ENCODE measurements around the gene MSI2. TPM values are rescaled to one million over a fixed set of nuclear protein-coding genes. Genes with fewer than 3 reads are reported as not detected.

The MSI2 gene
- total RNA-seq, 1 donor from 2014 or later, result 60.6 TPM

DNA sequence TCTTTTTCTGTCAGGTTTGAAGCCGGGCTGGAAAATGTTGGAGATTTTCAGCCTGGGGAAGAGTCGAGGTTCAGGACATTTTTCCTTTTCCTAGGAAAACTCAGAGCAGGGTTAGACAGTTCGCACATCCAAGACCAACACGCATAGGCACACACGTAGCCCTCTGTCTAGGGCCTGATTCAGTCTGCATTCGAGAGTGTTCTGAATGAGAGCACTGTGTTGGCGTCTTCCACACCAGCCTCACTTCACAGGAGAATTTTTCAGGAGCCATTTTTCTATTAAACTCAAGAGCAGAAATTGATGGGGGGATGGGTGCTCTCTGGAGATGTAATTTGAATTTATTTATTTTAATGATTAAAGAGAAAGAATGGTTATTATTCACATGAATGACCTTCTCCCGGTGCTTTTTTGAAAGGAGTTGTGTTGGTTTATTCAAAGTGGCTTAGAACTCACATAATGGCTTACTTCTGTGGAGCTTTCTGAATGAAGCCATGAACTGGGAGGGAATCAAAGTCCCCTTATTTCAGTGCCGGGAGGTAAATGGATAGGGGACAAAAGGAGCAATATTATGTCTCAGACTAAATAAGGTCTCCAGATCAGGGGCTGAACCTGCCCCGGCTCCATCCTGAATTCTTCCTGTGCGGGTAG lies 294.5 kb downstream of the MSI2 start:
- H3K27ac Mint-ChIP-seq (ENCODE audit: unreplicated experiment), result no peak overlapping the region
- DNase-seq (ENCODE audit: low spot score), result no peak
- H3K9me3 Mint-ChIP-seq (ENCODE audit: unreplicated experiment), result no peaks in the 10 kb centered on the region
- H3K4me3 Mint-ChIP-seq (ENCODE audit: unreplicated experiment), result no peak overlapping the region
- no peaks in the 10 kb centered on the region for H3K36me3 Mint-ChIP-seq (ENCODE audit: low read depth, unreplicated experiment)
- H3K27me3 Mint-ChIP-seq (ENCODE audit: unreplicated experiment), result peaks cover 4% of the 10 kb centered on the region
- TF ChIP-seq, protein P1, sequence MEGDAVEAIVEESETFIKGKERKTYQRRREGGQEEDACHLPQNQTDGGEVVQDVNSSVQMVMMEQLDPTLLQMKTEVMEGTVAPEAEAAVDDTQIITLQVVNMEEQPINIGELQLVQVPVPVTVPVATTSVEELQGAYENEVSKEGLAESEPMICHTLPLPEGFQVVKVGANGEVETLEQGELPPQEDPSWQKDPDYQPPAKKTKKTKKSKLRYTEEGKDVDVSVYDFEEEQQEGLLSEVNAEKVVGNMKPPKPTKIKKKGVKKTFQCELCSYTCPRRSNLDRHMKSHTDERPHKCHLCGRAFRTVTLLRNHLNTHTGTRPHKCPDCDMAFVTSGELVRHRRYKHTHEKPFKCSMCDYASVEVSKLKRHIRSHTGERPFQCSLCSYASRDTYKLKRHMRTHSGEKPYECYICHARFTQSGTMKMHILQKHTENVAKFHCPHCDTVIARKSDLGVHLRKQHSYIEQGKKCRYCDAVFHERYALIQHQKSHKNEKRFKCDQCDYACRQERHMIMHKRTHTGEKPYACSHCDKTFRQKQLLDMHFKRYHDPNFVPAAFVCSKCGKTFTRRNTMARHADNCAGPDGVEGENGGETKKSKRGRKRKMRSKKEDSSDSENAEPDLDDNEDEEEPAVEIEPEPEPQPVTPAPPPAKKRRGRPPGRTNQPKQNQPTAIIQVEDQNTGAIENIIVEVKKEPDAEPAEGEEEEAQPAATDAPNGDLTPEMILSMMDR (IDR thresholded peaks at IDR 0.05; ENCODE audit: unreplicated experiment), result no peak
- peaks cover 19% of the 10 kb centered on the region for H3K4me1 Mint-ChIP-seq (ENCODE audit: unreplicated experiment)

DNA sequence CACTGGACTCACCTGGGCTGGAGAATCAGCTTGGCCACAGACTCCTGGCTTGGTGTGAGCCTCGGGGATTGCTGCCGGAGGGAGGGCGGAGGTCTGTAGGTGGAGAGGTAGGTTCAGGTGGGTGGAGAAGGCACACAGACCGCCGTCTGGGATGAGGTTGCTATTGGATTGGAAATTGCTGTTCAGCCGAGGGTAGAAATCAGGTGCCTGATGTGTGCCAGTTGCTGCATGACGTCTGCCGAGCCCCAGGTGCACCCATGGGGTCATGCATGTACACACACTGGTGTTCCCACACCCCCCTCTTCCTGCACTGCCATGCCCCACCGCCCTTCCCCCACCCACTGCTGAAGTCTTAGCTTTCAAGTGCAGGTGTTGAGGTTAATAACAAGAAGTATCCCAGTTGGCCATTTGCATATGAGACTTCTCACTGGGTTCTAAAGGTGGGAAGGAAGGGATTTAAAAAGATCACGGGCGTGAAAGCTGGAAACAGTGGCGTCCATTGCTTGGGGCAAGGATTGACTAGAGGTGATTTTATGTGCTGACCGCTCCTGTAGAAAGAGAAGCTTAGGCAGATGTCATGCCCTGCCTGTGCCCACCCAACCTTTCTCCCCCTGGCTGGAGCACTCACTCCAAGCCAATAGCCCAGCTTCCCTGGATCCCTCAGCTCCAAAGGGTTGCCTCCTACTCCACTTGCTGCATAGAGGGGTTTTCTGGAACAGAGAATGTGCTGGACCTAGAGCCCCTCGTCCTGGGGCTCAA lies 295.2 kb downstream of the MSI2 start:
- Mint-ChIP-seq H3K36me3 (ENCODE audit: low read depth, unreplicated experiment) (no peaks in the 10 kb centered on the region), H3K27ac (ENCODE audit: unreplicated experiment) (no peak overlapping the region), H3K4me3 (ENCODE audit: unreplicated experiment) (no peak overlapping the region), H3K4me1 (ENCODE audit: unreplicated experiment) (peaks cover 19% of the 10 kb centered on the region), H3K9me3 (ENCODE audit: unreplicated experiment) (no peaks in the 10 kb centered on the region), H3K27me3 (ENCODE audit: unreplicated experiment) (peaks cover 4% of the 10 kb centered on the region)
- no peak for DNase-seq (ENCODE audit: low spot score)
- TF ChIP-seq, protein P1 (IDR thresholded peaks at IDR 0.05; ENCODE audit: unreplicated experiment), result no peak

DNA sequence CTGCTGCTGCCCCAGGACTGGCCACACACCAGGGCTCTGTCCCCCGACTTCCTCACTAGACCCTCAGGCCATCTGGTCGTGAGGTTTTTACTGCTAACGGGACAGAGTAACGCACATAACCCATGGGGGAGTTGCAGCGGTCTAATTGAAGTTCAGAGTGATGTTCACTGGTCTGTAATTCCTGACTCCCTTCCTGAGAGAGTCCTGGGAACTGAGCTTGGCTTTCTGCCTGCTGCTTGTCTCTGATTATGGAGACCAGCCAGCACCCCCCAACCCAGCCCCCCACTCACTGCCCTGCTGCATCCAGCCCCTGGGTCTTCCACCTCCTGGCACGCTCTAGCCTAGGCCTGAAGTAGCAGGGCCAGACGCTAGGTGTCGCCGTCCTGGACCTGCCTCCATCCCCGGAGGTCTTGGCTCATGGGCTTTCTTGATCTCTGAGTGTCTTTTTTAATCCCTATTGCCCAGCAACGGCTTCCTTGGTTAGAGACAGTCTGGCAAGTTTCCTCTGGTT lies 295.8 kb downstream of the MSI2 start:
- Mint-ChIP-seq H3K4me3 (ENCODE audit: unreplicated experiment) (no peak overlapping the region), H3K27me3 (ENCODE audit: unreplicated experiment) (peaks cover 3% of the 10 kb centered on the region), H3K27ac (ENCODE audit: unreplicated experiment) (no peak overlapping the region), H3K36me3 (ENCODE audit: low read depth, unreplicated experiment) (no peaks in the 10 kb centered on the region), H3K9me3 (ENCODE audit: unreplicated experiment) (no peaks in the 10 kb centered on the region), H3K4me1 (ENCODE audit: unreplicated experiment) (peaks cover 17% of the 10 kb centered on the region)
- DNase-seq (ENCODE audit: low spot score), result peak; percentile 61
- TF ChIP-seq, protein P1 (IDR thresholded peaks at IDR 0.05; ENCODE audit: unreplicated experiment), result peak; percentile 55

GRCh38 chr17:57553526-57553925 lies 297.2 kb downstream of the MSI2 start:
- no peaks in the 10 kb centered on the region for H3K36me3 Mint-ChIP-seq (ENCODE audit: low read depth, unreplicated experiment)
- H3K4me1 Mint-ChIP-seq (ENCODE audit: unreplicated experiment), result peaks cover 8% of the 10 kb centered on the region
- TF ChIP-seq, protein P1 (IDR thresholded peaks at IDR 0.05; ENCODE audit: unreplicated experiment), result no peak
- H3K27ac Mint-ChIP-seq (ENCODE audit: unreplicated experiment), result peak overlapping the region; percentile 26
- DNase-seq (ENCODE audit: low spot score), result no peak
- H3K27me3 Mint-ChIP-seq (ENCODE audit: unreplicated experiment), result peaks cover 3% of the 10 kb centered on the region
- no peak overlapping the region for H3K4me3 Mint-ChIP-seq (ENCODE audit: unreplicated experiment)
- H3K9me3 Mint-ChIP-seq (ENCODE audit: unreplicated experiment), result no peaks in the 10 kb centered on the region

Data from endothelial cell (in vitro differentiated cells).